SK-N-SH treated with all-trans-retinoic acid at 6 μM for 48 hours (cell line): ENCODE data around the gene CLDN5.

Source experiments
- GLIS3 ChIP-seq: fragments of 250-450 bp; sonication (Bioruptor Pico); IDR thresholded peaks from 2 replicates; pipeline ENCODE4 v1.5.0; 2020; ENCODE audit warnings: mild to moderate bottlenecking, moderate library complexity
- PATZ1 ChIP-seq: fragments of 250-450 bp; sonication (Bioruptor Pico); IDR thresholded peaks from 2 replicates; pipeline ENCODE4 v1.8.0; 2020; ENCODE audit warnings: mild to moderate bottlenecking, moderate library complexity, borderline replicate concordance
- PPARA ChIP-seq: fragments of 250-450 bp; sonication (Bioruptor Pico); IDR thresholded peaks from 2 replicates; pipeline ENCODE4 v1.5.0; 2020; ENCODE audit warnings: mild to moderate bottlenecking, borderline replicate concordance
- RARB ChIP-seq: fragments of 250-450 bp; sonication (Bioruptor Pico); IDR thresholded peaks from 2 replicates; pipeline ENCODE4 v1.8.0; 2021; ENCODE audit warnings: mild to moderate bottlenecking, moderate library complexity
- TCF4 ChIP-seq: fragments of 250-450 bp; sonication (Bioruptor Pico); IDR thresholded peaks from 2 replicates; pipeline ENCODE4 v1.8.0; 2021; ENCODE audit warnings: mild to moderate bottlenecking, moderate library complexity, borderline replicate concordance
- TSHZ2 ChIP-seq: fragments of 250-450 bp; sonication (Bioruptor Pico); IDR thresholded peaks from 2 replicates; pipeline ENCODE4 v1.5.0; 2020; ENCODE audit warnings: mild to moderate bottlenecking, moderate library complexity
- ZFP3 ChIP-seq: fragments of 250-450 bp; sonication (Bioruptor Pico); IDR thresholded peaks from 2 replicates; pipeline ENCODE4 v1.5.0; 2020; ENCODE audit warnings: mild to moderate bottlenecking, moderate library complexity
- ZFP30 ChIP-seq: fragments of 450-650 bp; formaldehyde crosslinking; IDR thresholded peaks from 2 replicates; pipeline ENCODE4 v1.5.0; 2022; ENCODE audit warnings: mild to moderate bottlenecking, moderate library complexity

DNA sequence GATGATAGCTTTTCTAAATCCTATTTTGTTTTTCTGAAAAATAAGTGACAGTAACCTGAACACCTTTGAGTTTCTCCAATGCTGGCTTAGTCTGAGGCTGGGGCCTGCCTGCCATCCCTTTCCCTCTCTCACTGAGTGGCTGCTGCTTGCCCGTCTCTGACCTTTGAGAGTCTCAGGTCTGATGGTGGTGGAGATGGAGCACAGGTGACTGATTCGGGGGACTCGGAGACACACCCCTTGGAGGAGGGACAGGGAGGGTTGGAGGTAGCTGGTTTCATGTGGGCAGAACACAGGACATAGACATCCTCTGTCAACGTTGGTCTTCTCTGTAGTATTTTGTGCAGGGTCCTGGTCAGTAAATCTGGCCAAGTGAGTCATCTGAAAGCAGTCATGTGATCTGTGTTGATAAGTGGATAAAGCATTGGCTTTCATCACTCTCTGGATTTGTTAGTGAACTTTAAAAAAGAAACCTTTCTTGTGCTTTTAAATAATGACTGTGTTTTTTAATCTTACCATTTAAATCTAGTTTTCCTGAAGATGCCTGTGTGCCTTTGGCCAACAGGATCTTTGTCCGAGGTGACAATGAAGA is 47.1 kb upstream of the CLDN5 start:
- TF ChIP-seq PPARA (CRISPR knock-in tag) (no peak), PATZ1 (no peak), RARB (no peak), TSHZ2 (CRISPR knock-in tag) (no peak), GLIS3 (CRISPR knock-in tag) (no peak), TCF4 (CRISPR knock-in tag) (no peak), ZFP30 (CRISPR knock-in tag) (no peak), ZFP3 (CRISPR knock-in tag) (no peak)
